DMS153 treated with DMSO at 0.1 percent for 48 hours (cell line): Measurements from ENCODE around the gene NPM1.
"Not testable (repeated sequence)": the region's sequence is repeated elsewhere in the genome, so short reads cannot be mapped to it uniquely, and the experiment has no call there.

ENCODE experiments used
- DNase-seq: peaks from one replicate; lab custom pipeline; 2025; ENCODE audit not compliant: unreplicated experiment; lab: John Stamatoyannopoulos, UW

NPM1 gene

DNA sequence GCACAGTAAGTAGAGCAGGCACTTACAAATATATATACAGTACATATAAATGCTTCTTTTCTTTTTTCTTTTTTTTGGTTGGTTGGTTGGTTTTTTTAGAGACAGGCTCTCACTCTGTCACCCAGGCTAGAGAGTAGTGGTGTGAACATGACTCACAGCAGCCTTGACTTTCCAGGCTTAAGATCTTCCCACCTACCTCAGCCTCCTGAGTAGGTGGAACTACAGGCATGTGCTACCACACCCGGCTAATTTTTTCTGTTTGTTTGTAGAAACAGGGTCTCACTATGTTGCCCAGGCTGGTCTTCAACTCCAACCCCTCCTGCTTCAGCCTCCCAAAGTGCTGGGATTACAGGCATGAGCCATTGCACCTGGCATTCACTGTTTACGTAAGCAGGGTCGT, 2.6 kb upstream of the NPM1 start:
- DNase-seq: not testable (repeated sequence)

DNA sequence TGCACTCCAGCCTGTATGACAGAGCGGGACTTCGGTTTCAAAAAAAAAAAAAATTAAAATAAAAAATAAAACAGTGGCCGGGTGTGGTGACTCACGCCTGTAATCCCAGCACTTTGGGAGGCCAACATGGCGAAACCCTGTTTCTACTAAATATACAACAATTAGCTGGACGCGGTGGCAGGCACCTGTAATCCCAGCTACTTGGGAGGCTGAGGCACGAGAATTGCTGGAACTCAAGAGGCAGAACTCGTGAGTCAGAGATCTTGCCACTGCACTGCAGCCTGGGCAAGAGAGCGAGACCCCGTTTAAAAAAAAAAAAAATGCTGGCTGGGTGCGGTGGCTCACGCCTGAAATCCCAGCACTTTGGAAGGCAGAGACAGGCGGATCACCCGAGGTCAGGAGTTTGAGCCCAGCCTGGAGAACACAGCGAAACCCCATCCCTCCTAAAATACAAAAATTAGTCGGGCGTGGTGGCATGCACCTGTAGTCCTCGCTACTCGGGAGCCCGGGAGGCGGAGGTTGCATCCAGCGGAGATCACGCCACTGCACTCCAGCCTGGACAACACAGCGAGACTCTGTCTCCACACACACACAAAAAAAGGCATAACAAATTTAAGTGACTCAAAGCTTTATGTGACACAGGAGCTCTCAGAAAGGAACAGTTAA, 1.5 kb upstream of the NPM1 start:
- DNase-seq: no peak

DNA sequence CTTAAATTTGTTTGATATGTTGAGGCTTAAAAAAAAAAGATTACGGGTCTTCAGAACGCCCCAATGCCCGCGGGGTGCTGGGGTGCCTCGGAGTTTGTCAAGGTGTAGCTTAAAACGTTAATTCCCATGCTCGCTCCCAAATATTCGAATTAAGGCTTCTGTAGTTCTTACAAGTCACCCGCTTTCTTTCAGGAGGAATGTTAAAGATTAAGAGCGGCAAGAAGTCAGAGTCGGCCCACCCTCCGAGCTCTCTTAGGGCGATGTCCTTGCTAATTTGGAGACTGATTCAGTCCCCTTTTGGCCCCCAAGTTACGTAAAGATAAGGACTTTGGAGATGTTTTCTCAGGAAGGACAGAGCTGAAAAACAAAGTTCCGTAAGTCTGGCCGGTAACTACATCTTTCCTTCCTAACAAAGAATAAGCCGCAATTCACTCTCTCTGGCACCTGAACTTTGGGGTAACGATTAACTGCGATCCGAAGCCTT, 746 bp upstream of the NPM1 start:
- DNase-seq: no peak

DNA sequence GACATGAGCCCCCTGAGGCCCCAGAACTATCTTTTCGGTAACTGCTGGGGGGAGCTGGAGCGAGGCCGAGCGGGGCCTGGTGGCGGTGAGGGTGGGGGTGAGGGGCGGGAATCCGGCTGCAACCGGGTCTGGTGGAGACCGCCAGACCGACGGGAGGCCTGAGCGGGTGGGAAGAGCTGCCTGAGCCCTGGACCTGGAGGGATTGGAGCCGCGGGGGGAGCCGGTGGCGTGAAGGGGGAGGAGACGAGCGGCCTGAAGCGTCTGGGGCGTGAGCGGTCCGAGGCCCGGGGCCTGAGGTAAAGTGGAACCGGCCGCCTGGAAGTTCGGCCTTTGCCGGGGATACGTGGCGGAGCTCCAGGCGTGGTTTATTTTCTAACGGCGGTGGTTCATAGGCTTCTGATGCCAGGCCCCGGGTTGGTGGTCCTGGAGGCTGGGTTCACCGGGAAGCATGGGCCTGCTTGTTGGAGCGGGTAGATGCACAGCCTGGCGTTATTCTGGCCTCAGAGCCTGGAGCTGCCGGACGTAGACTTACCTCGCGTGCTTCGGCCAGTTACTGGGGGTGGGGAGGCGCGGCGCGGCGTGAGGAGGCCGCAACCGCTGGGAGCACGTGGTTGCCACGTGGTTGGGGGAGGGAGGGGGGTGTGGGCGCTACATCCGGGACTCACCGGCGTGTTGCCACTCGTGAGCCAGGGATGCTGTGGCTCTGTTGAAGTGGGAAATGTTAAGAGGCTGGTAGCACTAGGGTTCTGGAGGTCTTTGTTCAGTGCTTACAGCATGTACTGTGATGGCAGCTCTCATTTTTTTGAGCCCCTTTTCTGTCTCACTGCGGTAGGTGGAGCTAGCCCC, 544 bp downstream of the NPM1 start:
- DNase-seq: no peak

DNA sequence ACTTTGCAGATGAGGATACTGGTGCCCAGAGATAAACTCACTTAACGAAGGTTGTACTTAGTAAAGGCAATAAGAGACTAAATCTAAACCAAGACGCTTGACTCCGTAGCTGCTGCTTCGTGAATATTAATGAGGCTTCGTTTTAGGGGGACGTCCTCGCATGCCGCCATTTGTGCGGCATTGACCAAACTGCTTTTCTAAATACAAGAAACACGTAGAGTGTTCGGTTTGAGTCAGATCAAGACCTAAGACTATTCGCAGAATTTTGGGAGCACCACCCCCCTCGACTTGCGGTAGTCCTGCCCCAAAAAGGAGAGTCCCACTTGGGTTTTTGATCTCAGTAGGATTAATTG, 1.1 kb downstream of the NPM1 start:
- no peak for DNase-seq

DNA sequence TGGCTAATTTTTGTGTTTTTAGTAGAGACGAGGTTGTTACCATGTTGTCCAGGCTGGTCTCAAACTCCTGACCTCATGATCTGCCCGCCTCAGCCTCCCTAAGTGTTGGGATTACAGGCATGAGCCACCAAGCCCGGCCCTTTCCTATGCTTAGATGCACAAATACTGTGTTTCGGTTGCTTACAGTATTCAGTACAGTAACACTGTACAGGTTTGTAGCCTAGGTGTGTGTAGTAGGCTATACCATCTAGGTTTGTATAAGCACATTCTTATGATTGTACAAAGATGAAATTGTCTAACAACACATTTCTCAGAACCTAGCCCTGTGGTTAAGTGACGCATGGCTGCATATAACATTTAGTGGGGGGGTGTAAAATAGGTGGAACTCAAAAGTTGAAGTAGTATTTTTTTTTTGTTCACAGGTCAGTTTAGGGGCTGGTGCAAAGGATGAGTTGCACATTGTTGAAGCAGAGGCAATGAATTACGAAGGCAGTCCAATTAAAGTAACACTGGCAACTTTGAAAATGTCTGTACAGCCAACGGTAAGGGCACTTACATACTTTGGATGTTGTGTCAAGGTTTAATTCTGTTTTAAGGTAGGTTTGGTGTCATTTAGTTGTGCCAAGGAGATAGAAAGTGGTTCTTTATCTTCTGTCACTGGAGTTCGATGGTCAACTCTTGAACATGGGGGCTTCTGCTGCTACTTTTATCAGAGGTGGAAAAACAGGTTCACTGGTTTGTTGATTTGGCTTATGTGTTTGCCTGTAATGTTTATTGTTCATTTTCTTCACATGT, 3.4 kb downstream of the NPM1 start:
- no peak for DNase-seq

DNA sequence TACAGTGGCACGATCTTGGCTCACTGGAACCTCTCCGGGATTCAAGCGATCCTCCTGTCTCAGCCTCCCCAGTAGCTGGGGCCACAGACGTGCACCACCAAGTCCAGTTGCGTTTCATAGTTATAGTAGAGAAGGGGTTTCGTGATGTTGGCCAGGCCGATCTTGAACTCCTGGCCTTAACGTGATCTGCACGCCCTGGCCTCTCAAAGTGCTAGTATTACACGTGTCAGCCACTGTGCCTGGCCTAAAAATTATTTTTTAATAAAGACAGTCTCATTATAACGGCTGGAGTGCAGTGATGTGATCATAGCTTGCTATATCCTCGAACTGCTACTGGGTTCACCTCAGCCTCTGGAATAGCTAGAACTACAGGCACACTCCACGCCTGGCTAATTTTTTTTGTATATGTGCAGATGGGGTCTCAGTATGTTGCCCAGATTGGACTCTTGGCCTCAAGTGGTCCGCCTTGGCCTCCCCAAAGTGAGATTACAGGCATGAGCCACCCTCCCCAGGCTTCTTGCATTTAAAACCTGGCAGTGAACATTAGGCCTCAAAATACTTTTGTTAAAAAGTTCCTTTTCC, 4.4 kb downstream of the NPM1 start:
- DNase-seq: no peak

DNA sequence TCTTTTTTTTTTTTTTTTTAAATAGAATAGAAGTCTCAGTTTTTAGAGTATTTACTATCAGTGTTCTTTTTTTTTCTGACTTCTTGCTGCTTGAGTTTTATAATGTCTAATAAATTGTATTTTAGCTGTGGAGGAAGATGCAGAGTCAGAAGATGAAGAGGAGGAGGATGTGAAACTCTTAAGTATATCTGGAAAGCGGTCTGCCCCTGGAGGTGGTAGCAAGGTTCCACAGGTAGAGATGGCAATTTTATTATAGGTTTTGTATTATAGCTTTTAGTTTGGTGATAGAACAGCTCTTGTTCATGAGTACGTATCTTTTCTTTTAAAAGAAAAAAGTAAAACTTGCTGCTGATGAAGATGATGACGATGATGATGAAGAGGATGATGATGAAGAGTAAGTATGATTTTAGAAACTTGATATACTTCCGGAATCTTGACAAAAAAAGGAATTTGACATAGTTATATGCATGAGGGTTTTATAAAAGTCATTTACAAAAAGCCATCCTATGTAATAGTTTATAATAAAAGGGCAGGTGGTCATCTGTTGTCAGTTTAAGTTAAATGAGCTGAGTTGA, 5.0 kb downstream of the NPM1 start:
- DNase-seq: no peak

DNA sequence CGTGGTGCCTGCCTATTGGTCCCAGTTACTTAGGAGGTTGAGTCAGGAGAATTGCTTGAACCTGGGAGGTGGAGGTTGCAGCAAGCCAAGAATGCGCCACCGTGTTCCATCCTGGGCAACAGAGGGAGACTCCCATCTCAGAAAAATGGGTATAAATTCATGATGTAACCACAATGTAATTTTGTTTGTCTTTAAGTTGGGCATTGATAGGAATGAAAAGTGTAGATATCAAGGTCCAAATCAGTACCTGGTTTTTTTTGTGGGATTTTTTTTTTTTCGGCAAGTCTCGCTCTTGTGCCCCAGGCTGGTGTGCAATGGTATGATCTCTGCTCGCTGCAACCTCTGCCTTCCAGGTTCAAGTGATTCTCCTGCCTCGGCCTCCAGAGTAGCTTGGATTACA, 7.4 kb downstream of the NPM1 start:
- DNase-seq: no peak

DNA sequence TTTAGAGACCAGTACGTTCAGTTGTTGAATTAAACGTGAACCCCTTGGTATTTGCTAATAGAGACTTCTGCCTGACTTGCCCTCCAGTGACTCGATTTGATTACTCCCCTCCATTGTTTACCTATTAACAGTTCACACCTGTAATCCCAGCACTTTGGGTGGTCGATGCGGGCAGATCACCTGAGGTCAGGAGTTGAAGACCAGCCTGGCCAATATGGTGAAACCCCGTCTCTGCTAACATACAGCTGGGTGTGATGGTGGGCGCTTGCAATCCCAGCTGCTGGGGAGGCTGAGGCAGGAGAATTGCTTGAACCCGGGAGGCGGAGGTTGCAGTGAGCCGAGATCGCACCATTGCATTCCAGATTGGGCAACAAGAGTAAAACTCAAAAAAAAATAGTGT, 8.9 kb downstream of the NPM1 start:
- not testable (repeated sequence) for DNase-seq

DNA sequence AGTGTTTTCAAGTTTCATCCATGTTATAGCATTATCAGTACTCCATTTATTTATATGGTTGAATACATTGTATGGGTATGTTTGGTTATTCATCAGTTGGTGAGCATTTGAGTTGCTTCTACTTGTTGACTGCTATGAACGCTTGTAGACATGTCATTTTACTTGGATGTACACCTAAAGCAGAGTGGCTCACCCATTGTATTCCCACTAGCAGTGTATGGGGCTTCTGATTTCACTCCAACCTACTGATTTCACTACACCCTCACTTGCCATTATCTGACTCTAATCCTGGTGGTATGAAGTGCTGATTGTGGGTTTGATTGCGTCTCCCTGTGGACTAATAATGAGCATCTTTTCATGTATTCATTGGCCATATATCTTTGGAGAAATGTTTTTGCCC, 9.5 kb downstream of the NPM1 start:
- no peak for DNase-seq

DNA sequence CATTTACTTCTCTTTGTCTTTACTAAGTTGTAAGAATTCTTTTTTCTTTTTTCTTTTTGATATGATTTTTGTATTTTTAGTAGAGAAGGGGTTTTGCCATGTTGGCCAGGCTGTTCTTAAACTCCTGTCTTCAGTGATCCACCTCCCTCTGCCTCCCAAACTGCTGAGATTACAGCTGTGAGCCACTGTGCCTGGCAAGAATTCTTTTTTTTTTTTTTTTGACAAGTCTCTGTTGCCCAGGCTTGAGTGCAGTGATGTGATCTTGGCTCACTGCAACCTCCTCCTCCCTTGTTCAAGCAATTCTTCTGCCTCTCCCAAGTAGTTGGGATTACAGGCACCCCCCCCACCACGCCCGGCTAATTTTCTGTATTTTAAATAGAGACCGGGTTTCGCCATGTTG, 9.9 kb downstream of the NPM1 start:
- no peak for DNase-seq

DNA sequence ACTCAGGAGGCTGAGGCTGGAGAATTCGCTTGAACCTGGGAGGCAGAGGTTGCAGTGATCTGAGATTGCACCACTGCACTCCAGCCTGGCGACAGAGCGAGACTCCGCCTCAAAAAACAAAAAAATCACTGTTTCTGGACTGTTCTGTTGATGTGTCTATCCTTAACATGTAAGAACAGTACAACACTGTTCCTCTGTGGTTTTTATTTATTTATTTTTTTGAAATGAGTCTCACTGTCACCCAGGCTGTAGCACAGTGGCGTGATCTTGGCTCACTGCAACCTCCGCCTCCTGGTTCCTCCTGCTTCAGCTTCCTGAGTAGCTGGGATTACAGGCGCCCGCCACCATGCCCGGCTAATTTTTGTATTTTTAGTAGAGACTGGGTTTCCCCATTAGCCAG, 11.0 kb downstream of the NPM1 start:
- DNase-seq: not testable (repeated sequence)

DNA sequence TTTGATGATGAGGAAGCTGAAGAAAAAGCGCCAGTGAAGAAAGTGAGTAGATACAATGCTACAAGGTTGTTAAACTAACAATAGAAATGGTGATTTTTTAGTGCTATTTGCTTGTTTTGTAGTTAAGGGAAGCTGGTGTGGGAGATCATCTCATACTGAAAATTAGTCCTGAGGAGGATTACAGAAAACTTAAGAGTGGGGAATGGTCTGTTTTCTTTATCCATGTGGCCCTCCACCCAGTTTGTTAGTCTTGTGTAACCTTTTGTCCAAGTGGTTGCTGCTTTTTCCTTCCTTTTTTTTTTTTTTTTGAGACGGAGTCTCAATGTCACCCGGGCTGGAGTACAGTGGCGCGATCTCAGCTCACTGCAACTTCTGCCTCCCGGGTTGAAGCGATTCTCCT, 12.5 kb downstream of the NPM1 start:
- DNase-seq: no peak

DNA sequence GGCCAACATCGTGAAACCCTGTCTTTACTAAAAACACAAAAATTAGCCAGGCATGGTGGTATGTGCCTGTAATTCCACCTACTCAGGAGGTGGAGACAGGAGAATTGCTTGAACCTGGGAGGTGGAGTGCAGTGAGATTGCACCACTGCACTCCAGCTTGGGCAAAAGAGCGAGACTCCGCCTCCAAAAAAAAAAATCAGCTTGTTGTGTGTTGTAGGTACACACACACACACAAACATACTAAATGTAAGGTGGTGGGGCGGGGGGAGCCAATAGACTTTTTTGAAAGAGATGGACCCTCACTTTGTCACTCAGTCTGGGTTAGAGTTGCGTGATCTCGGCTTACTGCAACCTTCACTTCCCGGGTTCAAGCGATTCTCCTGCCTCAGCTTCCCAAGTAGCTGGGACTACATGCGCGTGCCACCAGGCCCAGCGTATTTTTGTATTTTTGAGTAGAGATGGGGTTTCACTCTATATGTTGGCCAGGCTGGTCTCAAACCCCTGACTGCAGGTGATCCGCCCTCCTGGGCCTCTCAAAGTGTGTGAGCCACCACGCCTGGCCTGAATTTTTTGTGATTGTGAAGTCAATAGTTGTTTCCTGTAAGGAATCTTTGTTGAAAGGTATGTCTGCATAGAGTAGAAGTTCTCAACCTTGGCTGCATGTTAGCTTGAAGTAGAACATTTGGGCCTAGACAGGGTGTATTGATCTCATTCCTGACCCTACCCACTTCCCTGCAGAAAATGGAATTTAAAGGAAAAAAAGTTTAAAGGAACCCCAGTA, 13.7 kb downstream of the NPM1 start:
- no peak for DNase-seq

DNA sequence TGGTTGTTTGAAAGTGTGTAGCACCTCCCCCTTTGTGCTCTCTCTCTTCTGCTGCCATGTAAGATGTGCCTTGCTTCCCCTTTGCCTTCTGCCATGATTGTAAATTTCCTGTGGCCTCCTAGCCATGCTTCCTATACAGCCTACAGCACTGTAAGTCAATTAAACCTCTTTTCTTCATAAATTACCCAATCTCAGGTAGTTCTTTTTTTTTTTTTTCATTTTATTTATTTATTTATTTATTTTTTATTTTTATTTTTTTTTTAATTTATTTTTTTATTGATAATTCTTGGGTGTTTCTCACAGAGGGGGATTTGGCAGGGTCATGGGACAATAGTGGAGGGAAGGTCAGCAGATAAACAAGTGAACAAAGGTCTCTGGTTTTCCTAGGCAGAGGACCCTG, 15.1 kb downstream of the NPM1 start:
- not testable (repeated sequence) for DNase-seq

DNA sequence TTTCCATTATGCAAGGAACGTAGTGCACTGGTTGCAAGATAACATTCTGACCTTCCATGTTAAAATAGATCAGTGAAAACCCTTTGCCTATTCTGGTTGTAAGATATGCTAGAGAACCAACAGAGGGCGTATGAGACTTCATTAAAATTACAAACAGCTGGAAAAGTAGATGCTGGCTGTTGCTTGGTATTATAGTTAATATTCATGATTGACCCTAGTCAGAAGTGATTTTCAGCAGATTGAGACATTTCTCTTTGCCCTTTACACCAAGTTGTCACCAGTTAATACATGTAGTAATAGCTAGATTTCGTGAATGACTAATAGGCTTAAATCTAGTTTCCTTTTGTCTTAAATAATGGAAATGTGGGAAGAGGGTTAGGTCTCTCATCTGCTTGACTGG, 18.0 kb downstream of the NPM1 start:
- DNase-seq: no peak

DNA sequence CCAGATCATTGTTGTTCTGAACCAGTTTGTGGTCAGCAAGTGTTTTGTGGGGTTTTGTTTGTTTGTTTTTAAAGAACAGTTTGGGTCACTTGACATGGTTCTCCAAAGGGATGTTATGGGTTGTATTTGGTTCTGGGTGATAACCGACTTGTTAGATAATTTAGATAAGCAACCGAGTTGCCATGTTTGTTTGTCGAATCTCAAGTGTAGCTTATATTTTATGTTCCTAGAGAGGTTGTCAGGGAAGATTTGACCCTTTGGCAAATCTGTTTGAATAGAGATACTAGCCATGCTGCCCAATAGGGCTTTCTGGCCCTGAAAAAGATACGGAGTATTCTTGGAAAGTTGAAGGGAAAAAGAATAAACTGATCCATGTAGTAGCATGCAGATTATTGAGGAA, 19.6 kb downstream of the NPM1 start:
- DNase-seq: no peak

DNA sequence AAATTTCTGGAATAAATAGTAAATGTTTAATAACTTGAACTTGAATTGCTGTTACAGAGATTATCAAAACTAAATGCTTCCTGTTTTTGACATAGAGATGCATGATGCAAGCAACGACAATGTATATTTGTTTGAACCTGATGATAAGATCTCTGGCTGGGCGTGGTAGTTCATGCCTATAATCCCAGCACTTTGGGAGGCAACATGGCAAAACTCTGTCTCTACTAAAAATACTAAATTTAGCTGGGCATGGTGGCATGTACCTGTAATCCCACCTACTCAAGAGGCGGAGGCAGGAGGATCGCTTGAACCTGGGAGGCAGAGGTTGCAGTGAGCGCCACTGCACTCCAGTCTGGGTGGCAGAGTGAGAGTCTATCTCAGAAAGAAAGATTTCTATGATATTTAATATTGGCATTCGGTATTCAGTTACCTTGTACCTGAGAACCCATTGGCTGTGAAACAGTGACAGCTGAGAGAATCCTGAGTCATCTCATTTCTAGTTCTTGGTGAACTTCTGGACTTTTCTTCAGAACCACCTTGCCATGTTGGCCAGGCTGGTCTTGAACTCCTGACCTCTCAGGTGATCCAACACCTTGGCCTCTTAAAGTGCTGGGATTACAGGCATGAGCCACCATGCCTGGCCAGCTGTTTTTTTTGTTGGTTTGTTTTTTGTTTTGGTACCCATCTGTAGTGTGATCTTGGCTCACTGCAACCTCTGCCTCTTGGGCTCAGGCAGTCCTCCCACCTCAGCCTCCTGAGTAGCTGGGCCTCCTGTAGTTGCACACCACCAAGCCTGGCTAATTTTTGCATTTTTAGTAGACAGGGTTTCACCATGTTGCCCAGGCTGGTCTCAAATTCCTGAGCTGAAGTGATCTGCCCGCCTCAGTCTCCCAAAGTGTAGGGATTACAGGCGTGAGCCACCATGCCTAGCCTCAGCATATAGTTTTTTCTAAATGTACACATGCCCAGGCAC, 21.8 kb downstream of the NPM1 start:
- no peak for DNase-seq
